Measurements from ENCODE around the gene GET4.
"Not testable (repeated sequence)": the region's sequence is repeated elsewhere in the genome, so short reads cannot be mapped to it uniquely, and the experiment has no call there.

The GET4 gene

DNA sequence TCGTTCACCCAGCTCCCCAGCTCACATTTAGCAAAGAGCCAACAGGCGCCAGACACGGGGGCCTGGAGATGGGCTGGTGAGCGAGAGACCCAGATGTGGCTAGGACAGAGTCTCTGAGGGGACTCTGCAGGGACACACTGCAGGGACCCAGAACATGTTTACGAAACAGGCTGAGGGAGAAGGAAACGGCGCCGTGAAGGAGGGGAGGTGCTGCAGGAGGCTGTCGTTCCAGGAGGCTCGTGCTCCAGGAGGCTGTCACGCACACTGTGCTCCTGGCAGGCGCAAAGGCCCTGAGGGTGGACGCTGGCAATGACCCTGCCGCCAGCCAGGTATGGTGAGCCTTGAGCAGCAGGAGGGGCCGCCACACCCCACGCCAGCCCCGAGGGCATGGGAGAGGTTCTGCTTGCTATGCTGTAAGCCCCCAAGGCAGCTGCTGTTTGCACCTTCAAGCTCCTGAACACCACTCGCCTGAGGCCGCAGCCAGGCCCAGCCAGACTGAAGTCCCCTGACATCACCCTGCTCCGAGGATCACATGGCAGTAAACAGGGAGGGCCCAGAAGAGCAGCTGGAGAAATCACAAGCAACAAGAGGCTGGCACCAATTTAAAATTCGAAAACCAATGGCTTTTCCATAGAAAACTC, 50.8 kb downstream of the GET4 start:
- DNase-seq (ENCODE audit: low spot score): peak; percentile 79

GRCh38 chr7:929311-929711, 53.0 kb downstream of the GET4 start:
- DNase-seq (ENCODE audit: low spot score): no peak

GRCh38 chr7:930975-931758, 54.8 kb downstream of the GET4 start:
- no peak for DNase-seq (ENCODE audit: low spot score)

- DNase-seq (ENCODE audit: low spot score): no peak
Observed at GRCh38 chr7:931871-932650, 55.7 kb downstream of the GET4 start.

DNA sequence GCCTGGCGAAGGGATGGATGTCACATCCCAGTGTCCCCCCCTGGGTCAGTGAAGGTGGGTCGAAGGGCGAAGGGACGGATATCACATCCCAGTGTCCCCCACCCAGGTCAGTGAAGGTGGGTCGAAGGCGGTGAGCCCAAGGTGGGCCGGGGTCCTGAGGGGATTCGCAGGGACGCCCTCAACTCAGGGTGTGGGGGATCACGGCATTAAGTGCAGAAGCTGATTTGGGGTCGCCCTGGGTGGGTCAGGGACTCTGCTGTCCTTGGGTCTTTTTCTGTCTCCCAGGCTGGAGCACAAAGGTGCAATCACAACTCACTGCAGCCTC, 56.3 kb downstream of the GET4 start:
- no peak for DNase-seq (ENCODE audit: low spot score)

- no peak for DNase-seq (ENCODE audit: low spot score)
Observed at GRCh38 chr7:934469-935163, 58.3 kb downstream of the GET4 start.

- no peak for DNase-seq (ENCODE audit: low spot score)
Observed at GRCh38 chr7:935164-935873, 59.0 kb downstream of the GET4 start.

- DNase-seq (ENCODE audit: low spot score): no peak
Observed at GRCh38 chr7:935874-936385, 59.6 kb downstream of the GET4 start.

DNA sequence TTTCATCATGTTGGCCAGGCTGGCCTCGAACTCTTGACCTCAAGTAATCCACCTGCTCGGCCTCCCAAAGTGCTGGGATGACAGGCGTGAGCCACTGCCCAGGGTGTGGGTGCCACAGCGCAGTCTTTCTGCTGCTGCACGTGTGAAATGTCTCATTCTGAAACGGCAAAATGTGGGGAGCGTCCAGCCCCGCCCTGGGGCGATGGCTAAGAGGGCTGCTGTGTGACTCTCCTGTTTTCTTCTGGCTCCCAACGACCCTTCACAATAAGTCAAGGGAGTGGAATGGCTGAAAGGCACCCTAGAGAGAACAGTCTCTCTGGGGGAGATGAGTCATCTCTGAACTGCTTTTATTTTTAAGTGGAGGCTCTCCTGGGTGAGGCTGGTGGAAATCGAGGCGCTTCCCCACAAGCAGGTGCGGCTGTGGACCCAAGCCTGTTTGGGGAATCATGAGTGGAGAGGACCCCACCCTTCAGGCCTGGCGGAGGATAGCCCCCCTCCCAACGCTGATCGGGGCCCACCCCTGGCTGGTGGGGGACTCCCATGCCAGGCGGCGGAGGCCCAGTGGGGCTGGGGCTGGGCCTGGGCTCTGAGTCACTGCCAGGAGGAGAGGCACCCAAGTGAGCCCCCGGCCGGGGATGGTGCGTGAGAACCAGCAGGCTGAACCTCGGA, 60.2 kb downstream of the GET4 start:
- DNase-seq (ENCODE audit: low spot score): peak; percentile 94

- no peak for DNase-seq (ENCODE audit: low spot score)
Observed at GRCh38 chr7:937856-938484, 61.6 kb downstream of the GET4 start.

GRCh38 chr7:938546-939185, 62.3 kb downstream of the GET4 start:
- no peak for DNase-seq (ENCODE audit: low spot score)

- DNase-seq (ENCODE audit: low spot score): no peak
Observed at GRCh38 chr7:939843-940242, 63.5 kb downstream of the GET4 start.

- DNase-seq (ENCODE audit: low spot score): no peak
Observed at GRCh38 chr7:940599-941408, 64.5 kb downstream of the GET4 start.

DNA sequence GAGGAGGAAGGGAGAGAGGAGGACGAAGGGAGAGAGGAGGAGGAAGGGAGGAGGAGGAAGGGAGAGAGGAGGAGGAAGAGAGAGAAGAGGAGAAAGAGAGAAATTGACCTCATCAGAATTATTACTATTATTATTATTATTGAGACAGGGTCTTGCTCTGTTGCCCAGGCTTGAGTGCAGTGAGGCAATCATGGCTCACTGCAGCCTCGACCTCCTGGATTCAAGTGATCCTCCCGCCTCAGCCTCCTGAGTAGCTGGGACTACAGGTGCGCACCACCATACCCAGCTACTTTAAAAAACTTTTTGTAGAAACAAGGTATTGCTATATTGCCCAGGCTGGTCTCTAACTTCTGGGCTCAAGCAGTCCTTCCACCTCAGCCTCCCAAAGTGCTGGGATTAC, 67.4 kb downstream of the GET4 start:
- not testable (repeated sequence) for DNase-seq (ENCODE audit: low spot score)

DNA sequence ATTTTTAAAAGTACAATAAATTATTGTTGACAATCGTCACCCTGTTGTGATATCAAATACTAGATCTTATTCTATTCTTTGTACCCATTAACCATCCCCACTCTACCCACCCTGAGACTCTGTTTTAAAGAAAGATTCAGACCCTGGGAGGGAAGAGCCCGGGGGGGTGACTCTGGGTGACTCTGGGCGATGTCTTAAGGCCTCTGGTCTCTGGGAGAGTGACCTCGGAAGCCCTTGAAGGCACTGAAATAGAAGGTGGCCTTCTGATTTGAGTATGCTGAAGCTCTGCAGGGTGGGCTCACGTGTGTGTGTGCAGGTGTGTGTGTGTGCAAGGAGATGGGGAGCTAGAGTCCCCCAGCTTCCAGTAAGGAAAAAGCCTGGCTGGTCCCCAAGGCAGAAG, 68.4 kb downstream of the GET4 start:
- no peak for DNase-seq (ENCODE audit: low spot score)

GRCh38 chr7:945147-945555, 68.8 kb downstream of the GET4 start:
- DNase-seq (ENCODE audit: low spot score): peak; percentile 57

GRCh38 chr7:945556-946255, 69.4 kb downstream of the GET4 start:
- DNase-seq (ENCODE audit: low spot score): peak; percentile 99

Data from SW480 (cell line).